H9 (cell line): Measurements from ENCODE around the gene LPP. TPM values are rescaled to one million over a fixed set of nuclear protein-coding genes. Genes with fewer than 3 reads are reported as not detected.

ENCODE experiments used
- DNase-seq: peaks from one replicate; pipeline ENCODE4 v3.0.0-alpha.2; 2017
- H2AFZ ChIP-seq: one replicate; pipeline ENCODE4 v1.6.1; 2013; ENCODE audit warnings: mild to moderate bottlenecking, low read length, control low read depth, moderate library complexity
- H2AK5ac ChIP-seq: 2 replicates; pipeline ENCODE4 v1.6.1; 2013; ENCODE audit warnings: low read length, control low read depth, mixed read lengths; ENCODE audit not compliant: insufficient read length
- H2BK120ac ChIP-seq: one replicate; pipeline ENCODE4 v1.6.1; 2013; ENCODE audit warnings: low read depth, mild to moderate bottlenecking, low read length, control low read depth, inconsistent platforms; ENCODE audit not compliant: poor library complexity, severe bottlenecking
- H2BK12ac ChIP-seq: 2 replicates; pipeline ENCODE4 v1.6.1; 2013; ENCODE audit warnings: low read length, control low read depth, mixed read lengths, low read depth; ENCODE audit not compliant: insufficient read length
- H2BK15ac ChIP-seq: 2 replicates; pipeline ENCODE4 v1.6.1; 2013; ENCODE audit warnings: low read depth, low read length, control low read depth
- H2BK20ac ChIP-seq: one replicate; pipeline ENCODE4 v1.6.1; 2013; ENCODE audit warnings: low read depth, mild to moderate bottlenecking, low read length, control low read depth, inconsistent platforms; ENCODE audit not compliant: poor library complexity, severe bottlenecking
- H2BK5ac ChIP-seq: 2 replicates; pipeline ENCODE4 v1.6.1; 2013; ENCODE audit warnings: low read length, control low read depth, mixed read lengths; ENCODE audit not compliant: insufficient read length
- H3K14ac ChIP-seq: 2 replicates; pipeline ENCODE4 v1.6.1; 2013; ENCODE audit warnings: low read length, control low read depth; ENCODE audit not compliant: insufficient read depth
- H3K18ac ChIP-seq: 2 replicates; pipeline ENCODE4 v1.6.1; 2013; ENCODE audit warnings: low read depth, mild to moderate bottlenecking, mixed read lengths, low read length, control low read depth; ENCODE audit not compliant: insufficient read length
- H3K23ac ChIP-seq: 2 replicates; pipeline ENCODE4 v1.6.1; 2013; ENCODE audit warnings: low read length, control low read depth, mixed read lengths, low read depth; ENCODE audit not compliant: insufficient read length
- H3K23me2 ChIP-seq: 2 replicates; pipeline ENCODE4 v1.6.1; 2013; ENCODE audit warnings: low read depth, mild to moderate bottlenecking, mixed read lengths, low read length, control low read depth; ENCODE audit not compliant: insufficient read length, poor library complexity, severe bottlenecking
- H3K27ac ChIP-seq: 2 replicates; pipeline ENCODE4 v1.5.1; 2013; ENCODE audit warnings: low read length, control low read depth, mixed read lengths, low read depth; ENCODE audit not compliant: insufficient read length
- H3K27me3 ChIP-seq: 2 replicates; pipeline ENCODE4 v1.6.1; 2013; ENCODE audit warnings: low read length, control low read depth, inconsistent platforms; ENCODE audit not compliant: insufficient read depth
- H3K4ac ChIP-seq: 2 replicates; pipeline ENCODE4 v1.6.1; 2013; ENCODE audit warnings: low read depth, mild to moderate bottlenecking, control low read depth, inconsistent platforms, low read length, moderate library complexity
- H3K4me1 ChIP-seq: 2 replicates; pipeline ENCODE4 v1.6.1; 2013; ENCODE audit warnings: low read length, control low read depth, inconsistent platforms; ENCODE audit not compliant: insufficient read depth
- H3K4me2 ChIP-seq: 2 replicates; pipeline ENCODE4 v1.6.1; 2013; ENCODE audit warnings: low read length, control low read depth, mixed read lengths; ENCODE audit not compliant: insufficient read length, insufficient read depth
- H3K56ac ChIP-seq: 2 replicates; pipeline ENCODE4 v1.6.1; 2013; ENCODE audit warnings: low read depth, mild to moderate bottlenecking, mixed read lengths, low read length, control low read depth; ENCODE audit not compliant: insufficient read length
- H3K79me1 ChIP-seq: 2 replicates; pipeline ENCODE4 v1.6.1; 2013; ENCODE audit warnings: low read depth, mild to moderate bottlenecking, moderate library complexity, low read length, control low read depth, inconsistent platforms; ENCODE audit not compliant: insufficient read depth, poor library complexity, severe bottlenecking
- H3K79me2 ChIP-seq: 2 replicates; pipeline ENCODE4 v1.6.1; 2013; ENCODE audit warnings: low read length, control low read depth, inconsistent platforms; ENCODE audit not compliant: insufficient read depth
- H3K9ac ChIP-seq: 2 replicates; pipeline ENCODE4 v1.6.1; 2013; ENCODE audit warnings: low read length, control low read depth, mixed read lengths; ENCODE audit not compliant: insufficient read length; ENCODE audit errors: extremely low read depth
- H3K9me3 ChIP-seq: one replicate; pipeline ENCODE4 v1.6.1; 2013; ENCODE audit warnings: low read depth, low read length, inconsistent platforms; ENCODE audit not compliant: control insufficient read depth
- H3T11ph ChIP-seq: one replicate; pipeline ENCODE4 v1.6.1; 2013; ENCODE audit warnings: mild to moderate bottlenecking, low read length, control low read depth, inconsistent platforms
- H4K20me1 ChIP-seq: one replicate; pipeline ENCODE4 v1.6.1; 2013; ENCODE audit not compliant: control insufficient read depth, insufficient read length, insufficient read depth
- H4K5ac ChIP-seq: 2 replicates; pipeline ENCODE4 v1.6.1; 2013; ENCODE audit warnings: low read depth, mild to moderate bottlenecking, mixed read lengths, low read length, control low read depth; ENCODE audit not compliant: insufficient read length
- H4K8ac ChIP-seq: replicated peaks from 2 replicates; pipeline ENCODE4 v1.6.1; 2013; ENCODE audit warnings: low read length, control low read depth, mixed read lengths, low read depth; ENCODE audit not compliant: insufficient read length
- H4K91ac ChIP-seq: 2 replicates; pipeline ENCODE4 v1.6.1; 2013; ENCODE audit warnings: low read depth, mild to moderate bottlenecking, moderate library complexity, mixed read lengths, low read length, control low read depth; ENCODE audit not compliant: insufficient read length
- H3K27ac Mint-ChIP-seq, 3 experiments: 2 replicates in 2 of 3; 3 replicates in 1 of 3; pipeline ENCODE4 v1.8.0; 2020 to 2021; ENCODE audit warnings: mixed read lengths in 3 of 3, mild to moderate bottlenecking in 1 of 3, moderate library complexity in 1 of 3
- H3K27me3 Mint-ChIP-seq: 2 replicates; pipeline ENCODE4 v1.8.0; 2021; ENCODE audit warnings: low read depth, mild to moderate bottlenecking, moderate library complexity, mixed read lengths
- H3K36me3 Mint-ChIP-seq, 3 experiments: 2 replicates in 2 of 3; 3 replicates in 1 of 3; pipeline ENCODE4 v1.8.0; 2020 to 2021; ENCODE audit warnings: low read depth in 3 of 3, mixed read lengths in 3 of 3; ENCODE audit not compliant: insufficient read depth in 1 of 3
- H3K4me1 Mint-ChIP-seq, 2 experiments: 2 replicates each; pipeline ENCODE4 v1.8.0; 2020; ENCODE audit warnings: mixed read lengths in 2 of 2
- H3K4me3 Mint-ChIP-seq, 2 experiments: 2 replicates in 1 of 2; 3 replicates in 1 of 2; pipeline ENCODE4 v1.8.0; 2020 to 2021; ENCODE audit warnings: mild to moderate bottlenecking in 2 of 2, mixed read lengths in 2 of 2, moderate library complexity in 1 of 2
- H3K9me3 Mint-ChIP-seq, 2 experiments: 2 replicates in 1 of 2; 3 replicates in 1 of 2; pipeline ENCODE4 v1.8.0; 2020; ENCODE audit warnings: mild to moderate bottlenecking in 2 of 2, mixed read lengths in 2 of 2, moderate library complexity in 1 of 2
- WGBS: extraction: QIAGEN DNeasy Blood & Tissue Kit; methylation state at CpG from one replicate; pipeline ENCODE4 v1.1.7; 2013; ENCODE audit warnings: missing lambda C conversion rate, low lambda C conversion rate, mixed read lengths; ENCODE audit not compliant: insufficient read length; ENCODE audit errors: extremely low coverage; 5-methylcytosine and 5-hydroxymethylcytosine counted together
- total RNA-seq: library from RNA; stranded (reverse); gene quantifications from 2 replicates; pipeline ENCODE4 v1.2.1, GENCODE V29; 2021
- TF ChIP-seq, protein P1 (sequence below): fragments of 200-600 bp; sonication (generic); conservative IDR thresholded peaks from 3 replicates; pipeline ENCODE4 v1.8.0; 2021; ENCODE audit warnings: antibody characterized with exemption, mild to moderate bottlenecking

LPP gene
- total RNA-seq, 1 experiment from 2014 or later = 64.6 TPM

GRCh38 chr3:188533172-188533571, 379.2 kb downstream of the LPP start:
- TF ChIP-seq, protein P1, sequence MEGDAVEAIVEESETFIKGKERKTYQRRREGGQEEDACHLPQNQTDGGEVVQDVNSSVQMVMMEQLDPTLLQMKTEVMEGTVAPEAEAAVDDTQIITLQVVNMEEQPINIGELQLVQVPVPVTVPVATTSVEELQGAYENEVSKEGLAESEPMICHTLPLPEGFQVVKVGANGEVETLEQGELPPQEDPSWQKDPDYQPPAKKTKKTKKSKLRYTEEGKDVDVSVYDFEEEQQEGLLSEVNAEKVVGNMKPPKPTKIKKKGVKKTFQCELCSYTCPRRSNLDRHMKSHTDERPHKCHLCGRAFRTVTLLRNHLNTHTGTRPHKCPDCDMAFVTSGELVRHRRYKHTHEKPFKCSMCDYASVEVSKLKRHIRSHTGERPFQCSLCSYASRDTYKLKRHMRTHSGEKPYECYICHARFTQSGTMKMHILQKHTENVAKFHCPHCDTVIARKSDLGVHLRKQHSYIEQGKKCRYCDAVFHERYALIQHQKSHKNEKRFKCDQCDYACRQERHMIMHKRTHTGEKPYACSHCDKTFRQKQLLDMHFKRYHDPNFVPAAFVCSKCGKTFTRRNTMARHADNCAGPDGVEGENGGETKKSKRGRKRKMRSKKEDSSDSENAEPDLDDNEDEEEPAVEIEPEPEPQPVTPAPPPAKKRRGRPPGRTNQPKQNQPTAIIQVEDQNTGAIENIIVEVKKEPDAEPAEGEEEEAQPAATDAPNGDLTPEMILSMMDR = no peak
- Histone ChIP-seq H3K27ac (no peak overlapping the region), H2AFZ (no peak overlapping the region), H3K4me2 (no peak overlapping the region), H3K79me1 (no peaks in the 10 kb centered on the region), H3K27me3 (no peaks in the 10 kb centered on the region), H2BK120ac (no peak overlapping the region), H3T11ph (no peak overlapping the region), H2AK5ac (no peak overlapping the region), H3K56ac (no peak overlapping the region), H2BK15ac (no peak overlapping the region), H2BK20ac (no peak overlapping the region), H2BK5ac (no peak overlapping the region), H4K5ac (no peak overlapping the region), H3K4ac (no peak overlapping the region), H3K9me3 (no peaks in the 10 kb centered on the region), H4K20me1 (no peaks in the 10 kb centered on the region), H2BK12ac (no peak overlapping the region), H3K18ac (no peak overlapping the region), H4K8ac (no peak overlapping the region), H3K4me1 (no peaks in the 10 kb centered on the region), H3K23me2 (no peaks in the 10 kb centered on the region), H3K14ac (no peak overlapping the region), H3K79me2 (no peaks in the 10 kb centered on the region; the same call in 1 of the 2 replicates), H3K23ac (no peak overlapping the region), H3K9ac (no peak overlapping the region), H4K91ac (no peak overlapping the region)
- no peak overlapping the region for H3K4me3 Mint-ChIP-seq
- peaks cover 18% of the 10 kb centered on the region in 2 experiments for H3K4me1 Mint-ChIP-seq
- H3K27ac Mint-ChIP-seq = no peak overlapping the region
- no peaks in the 10 kb centered on the region for H3K9me3 Mint-ChIP-seq
- H3K36me3 Mint-ChIP-seq = no peaks in the 10 kb centered on the region
- no peak for DNase-seq
- H3K27me3 Mint-ChIP-seq = no peaks in the 10 kb centered on the region
- WGBS = no CpG with 5 or more reads among the region's 1 CpG
